GM18870 (cell line): Measurements from ENCODE around the gene PNPLA3.

Experiments
- ATAC-seq: cut with Tn5 transposase; IDR thresholded peaks from one replicate; pipeline ENCODE4 v1.9.1; 2021; ENCODE audit warnings: moderate library complexity; ENCODE audit not compliant: unreplicated experiment

PNPLA3 gene

GRCh38 chr22:43923631-43924464, at the start of gene PNPLA3:
PNPLA3 (plus strand) TSS chr22:43923805; CDS start chr22:43923912, 107 bp downstream.
- no peak for ATAC-seq

- no peak for ATAC-seq
Measured at GRCh38 chr22:43876866-43877509, 46.6 kb upstream of the PNPLA3 start.

- no peak for ATAC-seq
Measured at GRCh38 chr22:43878079-43878795, 45.4 kb upstream of the PNPLA3 start.

- ATAC-seq: no peak
Measured at GRCh38 chr22:43878831-43879550, 44.6 kb upstream of the PNPLA3 start.

- ATAC-seq: no peak
Measured at GRCh38 chr22:43879901-43880540, 43.6 kb upstream of the PNPLA3 start.

- ATAC-seq: no peak
Measured at GRCh38 chr22:43880541-43880991, 43.0 kb upstream of the PNPLA3 start.

GRCh38 chr22:43881091-43882061, 42.2 kb upstream of the PNPLA3 start:
- no peak for ATAC-seq

- no peak for ATAC-seq
Measured at GRCh38 chr22:43882122-43882767, 41.4 kb upstream of the PNPLA3 start.

GRCh38 chr22:43883012-43883661, 40.5 kb upstream of the PNPLA3 start:
- no peak for ATAC-seq

GRCh38 chr22:43883719-43884415, 39.7 kb upstream of the PNPLA3 start:
- no peak for ATAC-seq

GRCh38 chr22:43884600-43885318, 38.8 kb upstream of the PNPLA3 start:
- peak; percentile 75 for ATAC-seq

- no peak for ATAC-seq
Measured at GRCh38 chr22:43885319-43885671, 38.3 kb upstream of the PNPLA3 start.

- no peak for ATAC-seq
Measured at GRCh38 chr22:43885786-43886185, 37.8 kb upstream of the PNPLA3 start.

GRCh38 chr22:43886231-43886630, 37.4 kb upstream of the PNPLA3 start:
- ATAC-seq: no peak

GRCh38 chr22:43887391-43887790, 36.2 kb upstream of the PNPLA3 start:
- ATAC-seq: no peak

GRCh38 chr22:43888740-43889139, 34.9 kb upstream of the PNPLA3 start:
- no peak for ATAC-seq

GRCh38 chr22:43889201-43889859, 34.3 kb upstream of the PNPLA3 start:
- ATAC-seq: no peak
